IMR-90 (cell line): Measurements from ENCODE around the gene DAGLA. TPM values are rescaled to one million over a fixed set of nuclear protein-coding genes. Genes with fewer than 3 reads are reported as not detected.

ENCODE experiments used
- ATAC-seq: fragments of 200-7000 bp; cut with Tn5 transposase; 2 replicates; pipeline ENCODE4 v1.9.1; 2020; ENCODE audit warnings: low read depth, mild to moderate bottlenecking, moderate library complexity
- BruUV-seq: library from RNA; stranded (reverse); fragments of 400-500 nt; replicated peaks from 2 replicates; lab custom pipeline; 2021; lab: Mats Ljungman, UMichigan
- CTCF ChIA-PET: fragments of 300-600 bp; formaldehyde crosslinking; extraction: SDS; loops from one replicate; lab custom pipeline; 2021; ENCODE audit warnings: antibody characterized with exemption; lab: Yijun Ruan, JAX
- POLR2A ChIA-PET: fragments of 300-600 bp; sonication (Branson Sonifier 250); formaldehyde crosslinking; loops from one replicate; lab custom pipeline; 2022; ENCODE audit warnings: antibody characterized with exemption; ENCODE audit not compliant: unreplicated experiment; lab: Charles Lee
- DNase-seq: peaks from one replicate; pipeline ENCODE4 v3.0.0; 2013
- H2AFZ ChIP-seq: replicated peaks from 2 replicates; pipeline ENCODE3; 2013; ENCODE audit warnings: low read length, mild to moderate bottlenecking; ENCODE audit not compliant: poor library complexity
- H2AK5ac ChIP-seq: 2 replicates; pipeline ENCODE4 v1.6.1; 2013; ENCODE audit warnings: low read depth, low read length, inconsistent platforms
- H2AK9ac ChIP-seq: replicated peaks from 2 replicates; pipeline ENCODE3; 2013; ENCODE audit warnings: mild to moderate bottlenecking, low read depth, low read length, moderate library complexity; ENCODE audit not compliant: poor library complexity
- H2BK120ac ChIP-seq: 2 replicates; pipeline ENCODE4 v1.6.1; 2013; ENCODE audit warnings: low read depth, low read length, inconsistent platforms
- H2BK15ac ChIP-seq: 3 replicates; pipeline ENCODE4 v1.6.1; 2013; ENCODE audit warnings: low read depth, low read length, inconsistent platforms
- H2BK20ac ChIP-seq: 2 replicates; pipeline ENCODE4 v1.6.1; 2013; ENCODE audit warnings: low read depth, mild to moderate bottlenecking, inconsistent platforms, low read length, moderate library complexity
- H2BK5ac ChIP-seq: 2 replicates; pipeline ENCODE4 v1.6.1; 2013; ENCODE audit warnings: mild to moderate bottlenecking, low read depth, low read length, inconsistent platforms; ENCODE audit not compliant: poor library complexity, severe bottlenecking
- H3K14ac ChIP-seq: replicated peaks from 2 replicates; pipeline ENCODE4 v1.6.1; 2013; ENCODE audit warnings: low read depth, low read length, inconsistent platforms
- H3K18ac ChIP-seq: 2 replicates; pipeline ENCODE4 v1.6.1; 2013; ENCODE audit warnings: low read depth, low read length, control low read depth
- H3K23ac ChIP-seq: 2 replicates; pipeline ENCODE4 v1.6.1; 2013; ENCODE audit warnings: low read depth, low read length, inconsistent platforms
- H3K27ac ChIP-seq: 2 replicates; pipeline ENCODE4 v1.5.1; 2013; ENCODE audit warnings: mild to moderate bottlenecking, control low read depth, low read length; ENCODE audit not compliant: insufficient read depth
- H3K27me3 ChIP-seq: 2 replicates; pipeline ENCODE4 v1.6.1; 2013; ENCODE audit warnings: low read length; ENCODE audit not compliant: control insufficient read depth, insufficient read depth
- H3K36me3 ChIP-seq: 2 replicates; pipeline ENCODE4 v1.6.1; 2013; ENCODE audit warnings: low read length, mixed read lengths; ENCODE audit not compliant: control insufficient read depth, insufficient read depth
- H3K4ac ChIP-seq: 2 replicates; pipeline ENCODE4 v1.6.1; 2013; ENCODE audit warnings: low read depth, low read length, inconsistent platforms
- H3K4me1 ChIP-seq: 2 replicates; pipeline ENCODE4 v1.6.1; 2013; ENCODE audit warnings: low read length, mixed read lengths; ENCODE audit not compliant: control insufficient read depth, insufficient read depth
- H3K4me2 ChIP-seq: 2 replicates; pipeline ENCODE4 v1.6.1; 2013; ENCODE audit warnings: low read depth, mild to moderate bottlenecking, control low read depth, low read length, moderate library complexity
- H3K4me3 ChIP-seq: 2 replicates; pipeline ENCODE4 v1.5.1; 2013; ENCODE audit warnings: low read depth, mild to moderate bottlenecking, control low read depth, low read length, moderate library complexity; ENCODE audit not compliant: insufficient read depth
- H3K56ac ChIP-seq: 2 replicates; pipeline ENCODE4 v1.6.1; 2013; ENCODE audit warnings: low read length, inconsistent platforms; ENCODE audit not compliant: insufficient read depth; ENCODE audit errors: extremely low read depth
- H3K79me1 ChIP-seq, 2 experiments: 2 replicates each; pipeline ENCODE4 v1.6.1; 2013; ENCODE audit warnings: low read length in 2 of 2, inconsistent platforms in 1 of 2, low read depth in 1 of 2
- H3K9ac ChIP-seq: 2 replicates; pipeline ENCODE4 v1.6.1; 2013; ENCODE audit warnings: low read depth, low read length, control low read depth
- H3K9me1 ChIP-seq: 2 replicates; pipeline ENCODE4 v1.6.1; 2013; ENCODE audit warnings: low read length, inconsistent platforms; ENCODE audit not compliant: insufficient read depth
- H3K9me3 ChIP-seq: 2 replicates; pipeline ENCODE4 v1.6.1; 2013; ENCODE audit warnings: low read length; ENCODE audit not compliant: control insufficient read depth, insufficient read depth
- H4K20me1 ChIP-seq: 2 replicates; pipeline ENCODE4 v1.6.1; 2013; ENCODE audit warnings: low read length, inconsistent platforms; ENCODE audit not compliant: insufficient read depth
- H4K5ac ChIP-seq: 2 replicates; pipeline ENCODE4 v1.6.1; 2013; ENCODE audit warnings: mild to moderate bottlenecking, low read depth, low read length, control low read depth
- H4K8ac ChIP-seq, 2 experiments: 2 replicates each; pipeline ENCODE4 v1.6.1; 2013; ENCODE audit warnings: low read depth in 2 of 2, low read length in 2 of 2, control low read depth in 1 of 2, inconsistent platforms in 1 of 2
- H4K91ac ChIP-seq: 2 replicates; pipeline ENCODE4 v1.6.1; 2013; ENCODE audit warnings: low read depth, low read length, inconsistent platforms; ENCODE audit not compliant: insufficient read depth
- BHLHE40 ChIP-seq: fragments of 150-350 bp; IDR thresholded peaks from 2 replicates; pipeline ENCODE4 v1.6.1; 2016; ENCODE audit warnings: mild to moderate bottlenecking, low read depth, low read length
- CEBPB ChIP-seq: IDR thresholded peaks from 2 replicates; pipeline ENCODE4 v1.6.1; 2012; ENCODE audit warnings: low read depth, low read length, improper control_type of control experiment
- CHD1 ChIP-seq: IDR thresholded peaks from 2 replicates; pipeline ENCODE4 v1.6.1; 2012; ENCODE audit warnings: low read depth, low read length, improper control_type of control experiment
- FOS ChIP-seq: fragments of 150-350 bp; IDR thresholded peaks from 2 replicates; pipeline ENCODE4 v1.6.1; 2016; ENCODE audit warnings: low read depth, low read length
- MAFK ChIP-seq: IDR thresholded peaks from 2 replicates; pipeline ENCODE4 v1.6.1; 2012; ENCODE audit warnings: low read depth, low read length, improper control_type of control experiment
- MAZ ChIP-seq: IDR thresholded peaks from 2 replicates; pipeline ENCODE4 v1.6.1; 2012; ENCODE audit warnings: low read depth, mild to moderate bottlenecking, low read length, improper control_type of control experiment, moderate library complexity, borderline replicate concordance
- MXI1 ChIP-seq: IDR thresholded peaks from 2 replicates; pipeline ENCODE4 v1.6.1; 2012; ENCODE audit warnings: low read depth, mild to moderate bottlenecking, low read length, moderate library complexity, borderline replicate concordance
- NFE2L2 ChIP-seq: fragments of 150-350 bp; IDR thresholded peaks from 2 replicates; pipeline ENCODE4 v1.6.1; 2016; ENCODE audit warnings: low read depth, mild to moderate bottlenecking, low read length
- POLR2A ChIP-seq: IDR thresholded peaks from 2 replicates; pipeline ENCODE4 v1.6.1; 2012; ENCODE audit warnings: mild to moderate bottlenecking, low read depth, low read length
- RAD21 ChIP-seq: IDR thresholded peaks from 2 replicates; pipeline ENCODE4 v1.6.1; 2012; ENCODE audit warnings: low read length, improper control_type of control experiment
- RCOR1 ChIP-seq: IDR thresholded peaks from 2 replicates; pipeline ENCODE4 v1.6.1; 2012; ENCODE audit warnings: mild to moderate bottlenecking, low read length, improper control_type of control experiment; ENCODE audit not compliant: insufficient replicate concordance
- RFX5 ChIP-seq: IDR thresholded peaks from 2 replicates; pipeline ENCODE4 v1.8.0; 2012; ENCODE audit warnings: low read depth, mild to moderate bottlenecking, low read length, moderate library complexity
- SMC3 ChIP-seq: fragments of 150-350 bp; IDR thresholded peaks from 2 replicates; pipeline ENCODE4 v1.6.1; 2016; ENCODE audit warnings: low read depth, mild to moderate bottlenecking, antibody characterized with exemption, low read length, moderate library complexity
- WGBS, 2 experiments: methylation state at CpG; one replicate each; pipeline versions ENCODE4 v1.1.5 to v1.1.7; 2013; ENCODE audit warnings: missing lambda C conversion rate in 2 of 2; ENCODE audit not compliant: insufficient read length in 1 of 2; ENCODE audit errors: extremely low coverage in 2 of 2; 5-methylcytosine and 5-hydroxymethylcytosine counted together
- dilution Hi-C: fragments of 300-500 bp; cut with HindIII; formaldehyde crosslinking; loops from one replicate; pipeline ENCODE4 v1.14.3; 2018; ENCODE audit warnings: low sequenced_read_pairs; ENCODE audit not compliant: unreplicated experiment
- in situ Hi-C: fragments of 300-500 bp; cut with MboI; formaldehyde crosslinking; loops from 3 replicates; pipeline ENCODE4 v1.14.3; 2019; ENCODE audit warnings: low sequenced_read_pairs, inconsistent platforms, mixed read lengths
- intact Hi-C: fragments of 100-400 bp; cut with micrococcal nuclease; formaldehyde crosslinking; loops from 2 replicates; pipeline ENCODE4 v1.10.0; 2022
- polyA plus RNA-seq, 3 experiments: library from polyadenylated mRNA; depleted of rRNA; stranded (reverse); fragments of >200 nt; gene quantifications; 2 replicates each; pipeline ENCODE4 v1.2.3, GENCODE V29; 2012; ENCODE audit warnings: low replicate concordance in 1 of 3
- total RNA-seq: library from RNA; depleted of rRNA; stranded (reverse); fragments of >200 nt; gene quantifications from 2 replicates; pipeline ENCODE4 v1.2.3, GENCODE V29; 2012
- TF ChIP-seq, protein P1 (sequence below): fragments of 150-350 bp; IDR thresholded peaks from 2 replicates; pipeline ENCODE4 v1.6.1; 2016; ENCODE audit warnings: low read depth, mild to moderate bottlenecking, low read length, moderate library complexity, borderline replicate concordance
- TF ChIP-seq, protein P2 (sequence below): conservative IDR thresholded peaks from 2 replicates; pipeline ENCODE4 v1.5.1; 2012; ENCODE audit warnings: mild to moderate bottlenecking, low read depth, low read length, improper control_type of control experiment
- TF ChIP-seq, protein P3 (sequence below): fragments of 150-350 bp; IDR thresholded peaks from 2 replicates; pipeline ENCODE4 v1.6.1; 2017; ENCODE audit warnings: mild to moderate bottlenecking, antibody characterized with exemption, low read length, low read depth

The DAGLA gene
- total and polyA plus RNA-seq, 2 of the 4 experiments (the other 2 are of a cell fraction) = 0.90 to 3.8 TPM

DNA sequence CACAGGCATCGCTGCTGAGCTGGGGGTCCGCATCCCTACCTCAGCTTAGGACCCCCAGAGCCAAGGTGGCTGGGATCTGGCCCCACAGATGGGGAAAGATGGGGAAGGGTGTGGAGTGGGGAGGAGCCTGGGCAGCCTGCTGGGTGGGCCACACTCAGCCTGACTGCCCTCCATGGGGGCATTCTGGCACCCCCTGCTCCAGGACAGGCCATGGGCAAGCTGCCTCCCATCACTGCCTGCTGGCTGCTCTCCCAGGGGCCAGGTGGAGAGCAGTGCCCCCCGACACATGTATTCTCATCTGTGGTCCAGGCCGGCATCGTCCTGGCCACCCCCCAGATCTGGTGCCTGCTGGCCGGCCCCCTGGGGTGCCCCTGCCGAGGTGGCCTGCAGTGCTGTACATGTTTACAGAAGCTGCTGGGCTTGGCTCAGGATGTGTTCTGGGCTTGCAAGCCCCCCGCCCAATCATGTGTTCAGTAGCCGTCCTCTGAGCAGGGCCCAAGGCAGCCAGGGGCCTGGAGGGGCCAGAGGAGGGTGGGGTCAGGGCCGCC, 64.5 kb downstream of the DAGLA start:
- no peak overlapping the region for H2BK5ac ChIP-seq
- dilution Hi-C loops = no loop called here

More for the DNA sequence above, 64.5 kb downstream of the DAGLA start:
- no peak overlapping the region for H2AFZ ChIP-seq
- H4K91ac ChIP-seq = no peak overlapping the region
- TF ChIP-seq, protein P1, sequence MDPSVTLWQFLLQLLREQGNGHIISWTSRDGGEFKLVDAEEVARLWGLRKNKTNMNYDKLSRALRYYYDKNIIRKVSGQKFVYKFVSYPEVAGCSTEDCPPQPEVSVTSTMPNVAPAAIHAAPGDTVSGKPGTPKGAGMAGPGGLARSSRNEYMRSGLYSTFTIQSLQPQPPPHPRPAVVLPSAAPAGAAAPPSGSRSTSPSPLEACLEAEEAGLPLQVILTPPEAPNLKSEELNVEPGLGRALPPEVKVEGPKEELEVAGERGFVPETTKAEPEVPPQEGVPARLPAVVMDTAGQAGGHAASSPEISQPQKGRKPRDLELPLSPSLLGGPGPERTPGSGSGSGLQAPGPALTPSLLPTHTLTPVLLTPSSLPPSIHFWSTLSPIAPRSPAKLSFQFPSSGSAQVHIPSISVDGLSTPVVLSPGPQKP = no peak
- no peak for TF ChIP-seq POLR2A
- no peak for TF ChIP-seq MXI1
- no peak for TF ChIP-seq CHD1
- TF ChIP-seq NFE2L2 = no peak
- TF ChIP-seq MAZ = no peak
- TF ChIP-seq RFX5 = no peak
- no peak for TF ChIP-seq FOS
- TF ChIP-seq, protein P2, sequence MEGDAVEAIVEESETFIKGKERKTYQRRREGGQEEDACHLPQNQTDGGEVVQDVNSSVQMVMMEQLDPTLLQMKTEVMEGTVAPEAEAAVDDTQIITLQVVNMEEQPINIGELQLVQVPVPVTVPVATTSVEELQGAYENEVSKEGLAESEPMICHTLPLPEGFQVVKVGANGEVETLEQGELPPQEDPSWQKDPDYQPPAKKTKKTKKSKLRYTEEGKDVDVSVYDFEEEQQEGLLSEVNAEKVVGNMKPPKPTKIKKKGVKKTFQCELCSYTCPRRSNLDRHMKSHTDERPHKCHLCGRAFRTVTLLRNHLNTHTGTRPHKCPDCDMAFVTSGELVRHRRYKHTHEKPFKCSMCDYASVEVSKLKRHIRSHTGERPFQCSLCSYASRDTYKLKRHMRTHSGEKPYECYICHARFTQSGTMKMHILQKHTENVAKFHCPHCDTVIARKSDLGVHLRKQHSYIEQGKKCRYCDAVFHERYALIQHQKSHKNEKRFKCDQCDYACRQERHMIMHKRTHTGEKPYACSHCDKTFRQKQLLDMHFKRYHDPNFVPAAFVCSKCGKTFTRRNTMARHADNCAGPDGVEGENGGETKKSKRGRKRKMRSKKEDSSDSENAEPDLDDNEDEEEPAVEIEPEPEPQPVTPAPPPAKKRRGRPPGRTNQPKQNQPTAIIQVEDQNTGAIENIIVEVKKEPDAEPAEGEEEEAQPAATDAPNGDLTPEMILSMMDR = no peak
- no peak for TF ChIP-seq CEBPB
- no peak for TF ChIP-seq MAFK
- no peak for TF ChIP-seq RCOR1
- no peak for TF ChIP-seq RAD21
- no peak for TF ChIP-seq BHLHE40
- TF ChIP-seq, protein P3, sequence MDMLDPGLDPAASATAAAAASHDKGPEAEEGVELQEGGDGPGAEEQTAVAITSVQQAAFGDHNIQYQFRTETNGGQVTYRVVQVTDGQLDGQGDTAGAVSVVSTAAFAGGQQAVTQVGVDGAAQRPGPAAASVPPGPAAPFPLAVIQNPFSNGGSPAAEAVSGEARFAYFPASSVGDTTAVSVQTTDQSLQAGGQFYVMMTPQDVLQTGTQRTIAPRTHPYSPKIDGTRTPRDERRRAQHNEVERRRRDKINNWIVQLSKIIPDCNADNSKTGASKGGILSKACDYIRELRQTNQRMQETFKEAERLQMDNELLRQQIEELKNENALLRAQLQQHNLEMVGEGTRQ = no peak
- no peak for TF ChIP-seq SMC3
- H4K8ac ChIP-seq = no peak overlapping the region
- H3K23ac ChIP-seq = no peak overlapping the region
- DNase-seq (no peak), ATAC-seq (no peak)
- no TSS peak for BruUV-seq
- no peak overlapping the region for H3K4me2 ChIP-seq
- intact Hi-C loops = no loop called here
- no peak overlapping the region for H2AK5ac ChIP-seq
- no peak overlapping the region for H3K14ac ChIP-seq
- no peak overlapping the region for H3K18ac ChIP-seq
- H3K9me3 ChIP-seq = no peaks in the 10 kb centered on the region
- no peak overlapping the region for H3K4ac ChIP-seq
- no peak overlapping the region for H3K9ac ChIP-seq
- no peak overlapping the region for H3K27ac ChIP-seq
- H3K4me3 ChIP-seq = no peak overlapping the region
- POLR2A ChIA-PET = no interaction called here
- no peak overlapping the region for H3K56ac ChIP-seq
- CTCF ChIA-PET = interaction anchor here (0.9 kb wide), 1 partner anchor 11 kb away, joined by 3 read pairs; no protein-coding TSS in a partner anchor
- no peaks in the 10 kb centered on the region for H4K20me1 ChIP-seq
- no peaks in the 10 kb centered on the region for H3K79me1 ChIP-seq
- no peak overlapping the region for H4K5ac ChIP-seq
- in situ Hi-C loops = no loop called here
- H3K9me1 ChIP-seq = no peaks in the 10 kb centered on the region
- H3K4me1 ChIP-seq = no peaks in the 10 kb centered on the region
- H2BK120ac ChIP-seq = no peak overlapping the region
- H3K27me3 ChIP-seq = no peaks in the 10 kb centered on the region; the same call in 1 of the 2 replicates
- peaks cover 3% of the 10 kb centered on the region; the same call in 1 of the 2 replicates for H3K36me3 ChIP-seq
- no peak overlapping the region for H2AK9ac ChIP-seq
- 66% methylated on average over 5 of the region's 10 CpGs; no CpG with 5 or more reads in 1 of the 2 experiments for WGBS, 2 experiments
- H2BK20ac ChIP-seq = no peak overlapping the region
- H2BK15ac ChIP-seq = no peak overlapping the region
